Measurements from ENCODE around the gene PROSER2.
A peak's percentile ranks its signal among the peaks of the same experiment; 100 is the strongest.

The PROSER2 gene

DNA sequence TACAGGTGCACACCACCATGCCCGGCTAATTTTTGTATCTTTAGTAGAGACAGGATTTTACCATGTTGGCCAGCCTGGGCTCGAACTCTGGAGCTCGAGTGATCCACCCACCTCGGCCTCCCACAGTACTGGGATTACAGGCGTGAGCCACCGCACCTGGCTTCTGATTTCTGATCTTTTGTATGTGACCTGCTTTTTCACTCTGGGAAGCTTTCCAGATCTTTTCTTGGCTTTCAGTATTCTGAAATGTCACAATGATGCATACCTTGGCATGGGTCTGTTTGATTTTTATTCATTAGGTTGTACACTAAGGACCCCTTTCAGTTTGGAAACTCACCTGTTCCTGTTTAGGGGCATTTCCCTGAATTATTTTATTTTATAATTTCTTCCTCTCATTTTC lies 41.6 kb downstream of the PROSER2 start:
- FAIRE-seq (no peak), DNase-seq (ENCODE audit: insufficient read length, low spot score) (no peak)

DNA sequence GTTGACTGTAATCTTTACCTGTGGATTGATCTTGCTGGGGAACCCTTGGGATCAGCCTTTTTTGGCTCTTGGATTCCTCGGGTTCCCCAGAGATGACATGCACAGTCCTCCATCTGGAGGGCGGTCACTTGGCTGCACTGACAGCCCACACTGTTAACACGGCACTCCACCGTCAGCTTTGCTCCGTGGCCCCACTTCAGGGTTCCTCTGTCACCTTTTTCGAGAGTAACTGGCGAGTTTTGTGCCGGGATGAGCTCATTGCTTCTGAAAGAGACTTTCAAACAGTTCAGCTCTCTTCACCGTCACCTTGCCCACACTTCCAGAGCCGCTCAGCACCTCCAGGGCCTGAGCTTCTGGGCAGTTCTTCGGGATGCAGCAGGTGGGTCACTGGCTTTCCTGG lies 42.4 kb downstream of the PROSER2 start:
- FAIRE-seq (no peak), DNase-seq (ENCODE audit: insufficient read length, low spot score) (no peak)

DNA sequence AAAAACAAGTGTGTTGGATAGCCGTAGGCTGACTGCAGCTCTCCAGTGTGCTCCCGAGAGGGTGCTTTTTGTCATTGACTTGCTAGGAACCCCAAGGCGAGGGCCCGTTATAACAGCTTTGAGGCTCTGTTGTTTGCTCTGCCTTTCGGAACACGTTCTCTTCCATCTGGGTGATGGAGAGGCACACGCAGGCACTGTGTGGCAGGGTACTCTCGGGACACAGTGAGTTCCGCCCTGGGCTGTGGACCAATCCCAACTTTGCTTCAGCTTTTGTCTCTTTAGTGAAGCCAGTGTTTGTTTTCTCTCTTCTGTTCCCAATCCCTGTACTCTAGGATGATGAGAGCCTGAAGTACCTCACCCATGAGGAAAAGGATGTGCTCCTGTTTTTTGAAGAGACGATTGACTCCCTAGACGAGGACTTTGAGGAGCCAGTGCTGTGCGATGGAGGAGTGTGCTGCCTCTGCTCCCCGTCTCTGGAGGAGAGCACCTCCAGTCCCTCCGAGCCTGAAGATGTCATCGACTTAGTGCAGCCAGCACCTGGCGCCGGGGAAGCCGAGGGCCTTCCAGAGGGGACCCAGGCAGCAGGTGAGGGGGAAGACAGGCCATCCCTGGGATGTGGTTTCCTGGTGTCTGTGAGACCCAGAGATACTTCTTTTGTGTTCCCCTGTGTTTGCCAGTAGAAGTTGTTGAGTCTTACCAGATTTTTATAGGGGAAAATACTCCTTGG lies 43.2 kb downstream of the PROSER2 start:
- no peak for FAIRE-seq
- no peak for DNase-seq (ENCODE audit: insufficient read length, low spot score)

DNA sequence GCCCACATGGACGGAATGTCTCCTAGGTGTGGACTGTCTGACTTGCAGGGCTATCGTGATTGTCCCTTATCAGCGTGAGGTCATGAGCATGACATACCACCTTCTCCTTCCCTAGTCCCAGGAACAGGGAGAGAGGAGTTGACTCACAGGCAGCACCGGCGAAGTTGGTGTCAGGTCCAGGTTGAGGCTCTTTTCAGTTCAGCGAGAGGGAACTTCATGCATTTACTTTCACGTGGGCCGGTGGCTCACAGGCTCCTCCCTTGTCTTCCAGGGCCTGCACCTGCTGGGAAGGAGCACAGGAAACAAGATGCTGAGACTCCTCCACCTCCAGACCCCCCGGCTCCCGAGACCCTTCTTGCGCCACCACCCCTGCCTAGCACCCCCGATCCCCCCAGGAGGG lies 46.1 kb downstream of the PROSER2 start:
- FAIRE-seq = no peak
- no peak for DNase-seq (ENCODE audit: insufficient read length, low spot score)

DNA sequence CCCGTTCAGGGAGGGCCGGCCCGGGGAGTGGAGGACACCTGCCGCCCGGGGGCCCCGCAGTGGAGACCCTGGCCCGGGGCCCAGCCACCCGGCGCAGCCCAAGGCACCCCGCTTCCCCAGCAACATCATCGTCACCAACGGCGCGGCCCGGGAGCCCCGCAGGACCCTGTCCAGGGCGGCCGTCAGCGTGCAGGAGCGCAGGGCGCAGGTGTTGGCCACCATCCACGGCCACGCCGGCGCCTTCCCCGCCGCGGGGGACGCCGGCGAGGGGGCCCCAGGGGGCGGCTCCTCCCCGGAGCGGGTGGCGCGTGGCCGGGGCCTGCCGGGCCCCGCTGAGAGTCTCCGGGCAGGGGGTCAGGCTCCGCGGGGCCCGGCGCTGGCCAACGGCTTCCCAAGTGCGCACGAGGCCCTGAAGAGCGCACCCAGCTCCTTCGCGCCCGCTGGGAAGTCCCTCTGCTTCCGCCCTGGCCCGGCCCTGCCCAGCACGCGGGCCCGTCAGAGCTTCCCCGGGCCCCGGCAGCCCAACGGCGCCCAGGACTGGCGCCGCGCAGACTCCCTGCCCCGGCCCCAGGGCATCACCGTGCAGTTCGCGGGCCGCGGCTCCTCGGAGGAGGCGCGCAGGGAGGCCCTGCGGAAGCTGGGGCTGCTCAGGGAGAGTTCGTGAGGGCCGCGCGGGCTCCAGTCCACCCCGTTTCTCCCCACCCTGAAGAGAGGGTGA lies 46.7 kb downstream of the PROSER2 start:
- FAIRE-seq = no peak

DNA sequence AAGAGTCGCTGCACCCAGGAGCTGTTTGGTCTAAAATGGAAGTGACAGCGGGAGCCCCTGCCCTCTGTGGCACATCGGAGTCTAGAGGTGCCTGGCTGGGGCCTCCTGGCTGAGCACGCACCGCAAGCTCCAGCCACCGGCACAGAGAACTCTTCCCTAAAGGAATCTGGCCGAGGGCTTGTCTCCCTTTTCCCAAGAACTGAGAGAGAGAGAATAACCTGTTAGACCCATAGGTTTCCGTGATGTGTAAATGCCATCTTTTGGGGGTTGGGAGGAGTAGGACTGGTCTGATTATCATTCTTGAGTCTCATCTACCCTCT lies 47.3 kb downstream of the PROSER2 start:
- no peak for DNase-seq (ENCODE audit: insufficient read length, low spot score)
- no peak for FAIRE-seq

More for the DNA sequence above, 46.7 kb downstream of the PROSER2 start:
- no peak for DNase-seq (ENCODE audit: insufficient read length, low spot score)

DNA sequence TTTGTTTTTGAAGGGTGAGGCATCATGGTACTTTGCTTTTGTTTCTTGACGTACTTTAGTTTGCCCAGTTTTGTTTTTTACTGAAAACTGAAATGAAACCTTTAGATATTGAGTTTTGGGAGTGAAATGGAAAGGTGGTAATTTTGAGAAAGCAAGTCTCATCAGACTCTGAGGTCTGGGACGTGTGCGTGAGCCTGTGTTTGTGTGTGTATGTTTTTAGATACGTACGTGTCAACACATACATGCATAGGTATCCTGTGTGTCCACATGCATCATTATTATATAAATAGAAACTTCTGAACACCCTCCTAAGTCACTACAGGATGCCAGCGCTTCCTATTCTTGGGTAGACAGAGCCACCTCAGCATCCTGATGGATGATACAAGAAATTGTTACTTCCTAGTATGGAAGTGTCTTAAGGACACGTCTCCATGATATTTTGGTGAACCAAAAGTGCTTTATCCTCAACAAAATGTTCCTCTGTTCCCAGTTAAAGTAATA lies 47.8 kb downstream of the PROSER2 start:
- FAIRE-seq = no peak

DNA sequence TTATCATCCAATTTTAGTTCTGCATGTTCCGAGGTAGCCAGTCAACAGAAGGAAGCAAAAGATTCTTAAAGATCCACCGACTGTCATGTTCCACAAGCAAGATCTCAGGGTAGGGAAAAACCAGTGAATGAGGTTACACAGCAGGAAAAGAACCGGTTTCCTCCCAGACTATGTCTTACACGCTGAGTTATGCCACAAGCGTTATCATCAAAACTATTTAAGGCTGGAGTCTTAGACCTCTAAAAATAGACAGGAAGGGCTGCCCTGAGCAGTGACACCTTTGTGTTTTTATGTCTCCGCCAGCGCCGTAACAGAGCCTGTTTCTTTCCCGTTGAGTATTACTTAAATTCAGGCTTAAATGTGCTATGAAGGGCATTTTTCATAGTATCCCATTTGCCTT lies 48.3 kb downstream of the PROSER2 start:
- FAIRE-seq (no peak), DNase-seq (ENCODE audit: insufficient read length, low spot score) (no peak)

More for the DNA sequence above, 47.8 kb downstream of the PROSER2 start:
- no peak for DNase-seq (ENCODE audit: insufficient read length, low spot score)

DNA sequence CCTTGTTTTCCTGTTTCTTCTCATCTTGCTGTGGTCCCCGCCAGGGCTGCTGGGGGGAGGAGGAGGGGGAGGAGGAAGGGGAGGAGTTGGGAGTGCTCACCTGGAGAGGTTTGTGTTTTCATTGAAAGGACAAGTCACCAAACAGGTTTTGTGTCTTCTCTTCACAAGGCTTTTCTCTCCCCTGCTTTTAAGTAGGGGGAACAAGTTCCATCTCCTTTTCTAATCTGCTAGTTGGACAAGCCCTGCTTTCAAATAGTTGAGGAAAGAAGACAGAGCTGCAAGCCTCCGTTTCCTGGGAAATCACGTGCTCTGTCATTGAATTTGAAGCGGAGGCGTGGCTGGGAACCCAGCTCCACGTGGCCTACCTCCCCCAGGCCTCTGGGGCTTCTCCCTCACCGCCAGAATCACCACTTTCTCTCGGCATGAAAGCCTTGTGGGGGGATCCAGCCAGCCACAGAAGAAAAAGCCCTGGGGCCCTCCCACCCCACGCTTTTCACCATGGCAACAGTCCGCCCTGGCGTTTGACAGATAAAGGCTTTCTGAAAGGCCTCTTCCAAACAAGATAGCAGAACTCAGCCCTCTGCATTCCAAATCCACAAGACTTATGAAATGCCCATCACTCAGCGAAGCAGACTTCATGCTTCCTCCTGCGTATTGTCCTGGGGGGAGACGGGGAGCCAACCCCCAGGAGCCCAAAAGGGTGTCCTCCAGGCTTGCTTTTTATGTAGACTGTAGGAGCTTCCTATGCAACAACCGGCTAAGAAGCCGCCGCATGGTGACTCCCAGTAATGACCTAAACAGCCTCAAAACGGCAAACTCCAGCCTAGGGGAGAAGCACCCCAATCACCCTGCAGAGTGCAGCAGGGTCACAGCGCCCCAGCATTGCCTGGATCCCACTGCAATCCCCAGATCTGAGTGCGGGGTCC lies 51.7 kb downstream of the PROSER2 start:
- peak; percentile 29 for DNase-seq (ENCODE audit: insufficient read length, low spot score)
- no peak for FAIRE-seq

DNA sequence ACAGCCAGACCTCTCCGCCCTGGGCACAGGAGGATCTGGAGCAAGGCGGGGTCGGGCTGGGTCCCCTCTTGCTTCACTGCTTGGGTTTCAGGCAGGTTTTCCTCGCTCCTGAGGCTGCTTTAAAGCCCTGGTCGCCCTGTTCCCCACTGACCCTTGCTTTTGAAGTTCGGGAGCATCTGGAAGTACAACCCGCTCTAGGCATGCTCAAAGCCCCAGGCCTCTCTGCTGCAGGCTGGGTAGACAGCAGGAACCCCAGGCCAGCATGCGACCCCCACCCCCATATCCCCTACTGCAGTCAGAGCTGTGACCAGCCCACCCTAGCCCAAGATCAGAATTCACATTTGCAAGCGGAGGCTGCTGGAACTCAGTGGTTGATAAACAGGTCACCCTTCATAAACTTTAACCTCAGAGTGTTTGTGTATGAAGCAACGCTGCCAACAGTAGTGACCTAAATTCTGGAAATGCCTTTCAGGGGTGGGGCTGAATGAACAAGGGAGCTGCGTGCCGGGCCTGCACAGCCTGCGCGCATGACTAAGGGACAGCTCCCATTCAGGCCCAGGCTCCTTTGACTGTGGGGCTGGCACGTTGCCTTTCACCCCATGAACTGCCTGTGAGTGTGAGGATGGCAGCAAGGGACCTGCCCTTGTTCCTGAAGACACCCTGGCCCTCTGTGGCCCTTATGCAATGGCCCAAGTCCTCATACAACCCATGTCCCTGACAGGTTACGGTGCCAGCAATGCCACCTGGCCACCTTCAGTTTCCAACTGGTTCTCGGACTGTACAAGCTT lies 52.5 kb downstream of the PROSER2 start:
- no peak for DNase-seq (ENCODE audit: insufficient read length, low spot score)
- no peak for FAIRE-seq

DNA sequence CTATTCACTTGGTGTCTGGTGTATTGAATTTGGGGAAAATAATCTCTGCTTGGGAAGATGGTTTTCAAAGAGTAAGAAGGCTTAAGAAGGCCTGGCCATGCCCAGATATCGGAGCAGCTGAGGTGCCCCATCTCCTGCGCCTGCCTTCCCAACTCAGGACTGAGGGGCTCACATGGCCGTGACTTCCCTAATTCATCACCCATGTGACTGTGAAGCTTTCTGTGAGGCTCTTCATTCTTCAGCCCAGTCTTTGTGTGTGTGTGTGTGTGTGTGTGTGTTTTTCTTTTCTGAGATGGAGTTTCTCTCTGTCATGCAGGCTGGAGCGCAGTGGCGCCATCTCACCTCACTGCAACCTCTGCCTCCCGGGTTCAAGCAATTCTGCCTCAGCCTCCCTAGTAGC lies 53.2 kb downstream of the PROSER2 start:
- no peak for FAIRE-seq

DNA sequence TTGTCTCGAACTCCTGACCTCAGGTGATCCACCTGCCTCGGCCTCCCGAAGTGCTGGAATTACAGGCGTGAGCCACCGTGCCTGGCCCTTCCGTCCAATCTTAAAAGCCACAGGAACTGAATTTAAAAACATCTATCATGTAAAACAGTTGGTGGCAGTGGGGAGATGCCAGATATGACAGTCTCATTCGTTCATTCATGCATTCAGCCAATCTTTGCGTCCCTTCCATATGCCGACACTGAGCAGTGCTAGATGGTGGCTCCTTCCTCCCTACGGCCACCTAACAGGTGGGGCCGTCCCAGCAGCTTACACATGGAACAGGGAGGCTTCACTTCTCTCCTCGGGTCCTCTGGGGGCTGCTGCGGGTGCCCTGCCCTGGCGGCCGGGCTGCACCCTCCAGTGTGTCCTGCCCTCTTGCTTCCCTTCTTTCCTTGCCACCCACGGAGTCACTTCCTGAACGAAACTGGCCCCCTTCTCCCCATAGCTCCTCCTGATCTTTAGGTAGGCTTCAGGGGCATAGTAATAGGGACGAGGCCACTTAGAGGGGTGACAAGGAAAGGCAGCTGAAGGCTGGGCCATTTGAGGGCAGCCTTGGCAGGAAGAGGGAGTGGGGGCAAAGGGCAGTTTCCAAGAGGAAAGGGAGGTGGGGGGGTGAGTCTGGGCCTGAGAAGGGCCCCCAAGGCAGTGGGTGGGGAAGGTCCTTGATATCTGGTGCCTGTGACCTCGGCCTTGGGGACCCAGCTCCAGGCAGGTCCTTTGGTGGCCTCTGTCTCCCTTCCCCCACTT lies 53.8 kb downstream of the PROSER2 start:
- DNase-seq (ENCODE audit: insufficient read length, low spot score) (no peak), FAIRE-seq (no peak)

More for the DNA sequence above, 53.2 kb downstream of the PROSER2 start:
- DNase-seq (ENCODE audit: insufficient read length, low spot score) = no peak

DNA sequence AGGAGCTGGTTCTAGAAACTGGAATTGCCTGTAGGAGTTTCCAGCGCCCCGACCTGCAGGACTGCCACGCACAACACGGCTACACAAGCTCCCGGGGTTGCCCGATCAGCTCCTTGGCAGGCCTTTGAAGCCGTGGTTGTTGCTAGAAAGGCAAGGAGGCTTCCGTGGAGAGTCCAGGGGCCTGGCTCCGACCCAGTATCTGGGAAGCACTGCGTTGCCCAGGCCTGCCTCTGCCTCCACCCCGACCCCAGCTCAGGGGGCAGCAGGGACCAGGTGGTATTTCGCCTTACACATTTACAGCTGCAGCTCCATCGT lies 54.4 kb downstream of the PROSER2 start:
- no peak for FAIRE-seq
- DNase-seq (ENCODE audit: insufficient read length, low spot score) = no peak

DNA sequence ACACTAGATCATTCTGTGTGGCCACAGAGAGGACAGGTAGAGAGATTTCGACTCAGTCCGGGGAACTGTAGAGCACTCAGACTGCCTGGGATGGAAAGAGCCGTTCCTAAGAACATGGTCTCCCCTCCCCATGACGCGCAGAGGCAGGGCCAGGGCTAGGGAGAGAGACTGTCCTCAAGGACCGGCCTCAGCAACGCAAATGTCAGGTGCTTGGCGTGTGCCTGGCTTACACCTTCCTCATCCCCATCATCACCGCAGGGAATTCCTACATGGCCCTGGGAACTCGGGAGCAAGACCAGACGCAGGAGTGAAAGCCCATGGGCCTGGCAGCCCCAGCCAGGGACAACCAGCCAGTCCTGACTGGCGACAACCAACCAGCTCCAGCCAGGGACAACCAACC lies 55.6 kb downstream of the PROSER2 start:
- no peak for FAIRE-seq
- no peak for DNase-seq (ENCODE audit: insufficient read length, low spot score)

DNA sequence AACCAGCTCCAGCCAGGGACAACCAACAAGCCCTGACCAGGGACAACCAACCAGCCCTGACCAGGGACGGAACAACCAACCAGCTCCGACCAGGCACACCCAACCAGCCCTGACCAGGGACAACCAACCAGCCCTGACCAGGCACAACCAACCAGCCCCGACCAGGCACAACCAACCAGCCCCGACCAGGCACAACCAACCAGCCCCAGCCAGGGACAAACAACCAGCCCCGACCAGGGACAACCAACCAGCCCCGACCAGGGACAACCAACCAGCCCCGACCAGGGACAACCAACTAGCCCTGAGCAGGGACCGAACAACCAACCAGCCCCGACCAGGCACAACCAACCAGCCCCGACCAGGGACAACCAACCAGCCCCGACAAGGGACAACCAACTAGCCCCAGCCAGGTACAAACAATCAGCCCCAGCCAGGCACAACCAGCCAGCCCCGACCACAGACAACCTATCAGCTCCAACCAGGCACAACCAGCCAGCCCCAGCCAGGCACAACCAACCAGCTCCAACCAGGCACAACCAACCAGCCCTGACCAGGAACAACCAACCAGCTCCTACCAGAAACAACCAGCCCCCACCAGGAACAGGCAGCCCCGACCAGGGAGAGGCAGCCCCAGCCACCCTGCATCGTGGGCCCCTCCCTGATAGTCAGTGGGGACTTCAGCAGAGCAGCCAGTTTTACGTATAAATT lies 56.4 kb downstream of the PROSER2 start:
- FAIRE-seq = no peak
- no peak for DNase-seq (ENCODE audit: insufficient read length, low spot score)

DNA sequence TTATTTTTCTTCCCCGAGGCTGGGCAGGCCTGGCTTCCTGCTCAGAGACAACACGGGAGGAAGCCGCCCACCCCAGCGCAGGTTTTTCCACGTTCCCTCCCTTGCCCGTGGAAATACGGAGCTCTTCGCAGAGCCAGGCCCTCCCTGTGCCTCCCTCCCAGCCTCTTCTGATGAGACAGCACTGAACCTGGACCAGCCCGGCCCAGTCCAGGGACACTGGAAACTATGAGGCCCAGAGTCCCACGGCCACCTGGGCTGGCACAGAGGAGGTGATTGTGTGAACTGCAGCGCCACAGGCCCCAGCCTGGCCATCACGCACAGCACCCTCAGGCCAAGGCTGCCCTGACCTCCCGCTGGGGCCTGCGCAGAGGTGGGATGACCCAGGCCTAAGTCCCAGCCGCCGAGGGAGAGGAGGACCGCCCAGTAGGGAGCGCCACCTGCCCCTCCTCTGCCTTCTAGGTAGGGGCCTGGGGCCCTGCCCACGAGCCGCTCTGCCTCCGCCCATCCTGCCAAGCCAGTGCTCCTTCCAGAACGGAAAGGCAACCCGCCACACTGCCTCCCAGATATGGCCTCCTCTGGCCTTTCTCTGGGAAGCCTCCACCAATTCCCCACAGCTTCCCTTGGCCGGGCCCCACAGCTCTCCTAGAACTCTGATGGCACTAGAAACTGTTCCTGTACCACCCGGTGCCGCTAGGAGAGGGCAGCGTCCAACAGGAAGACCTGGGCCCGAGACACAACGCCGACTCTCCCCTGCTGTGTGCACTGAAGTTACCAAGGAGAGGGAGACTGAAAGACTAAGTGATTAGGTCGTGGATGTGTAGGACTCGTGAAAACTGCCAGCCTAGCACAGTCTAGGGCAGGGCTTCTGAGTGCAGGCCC lies 57.2 kb downstream of the PROSER2 start:
- DNase-seq (ENCODE audit: insufficient read length, low spot score) (no peak), FAIRE-seq (no peak)

DNA sequence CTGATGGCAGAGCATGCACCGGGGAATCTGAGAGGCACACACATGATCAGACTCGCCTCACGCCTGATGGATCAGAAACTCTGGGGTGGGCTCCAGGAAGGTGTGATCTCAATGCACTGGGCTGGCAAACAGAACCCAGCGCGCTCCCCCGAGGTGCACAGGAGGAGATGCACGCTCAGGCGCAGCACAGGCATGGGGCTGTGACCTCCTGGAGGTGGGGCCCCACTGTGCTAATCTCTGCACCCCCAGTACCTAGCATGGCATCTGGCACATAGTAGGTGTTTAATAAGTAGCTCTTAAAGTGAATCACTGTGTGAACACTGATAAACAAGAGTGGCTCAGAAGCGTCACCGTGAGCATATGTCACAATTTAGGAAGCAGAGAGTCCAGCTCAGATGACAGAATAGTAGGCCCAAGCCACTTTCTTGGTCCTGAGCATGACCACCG lies 57.9 kb downstream of the PROSER2 start:
- FAIRE-seq = no peak
- DNase-seq (ENCODE audit: insufficient read length, low spot score) = no peak
